Measurements from ENCODE around the gene CYB561D2. TPM values are rescaled to one million over a fixed set of nuclear protein-coding genes. Genes with fewer than 3 reads are reported as not detected.

CYB561D2 gene
- total and polyA plus RNA-seq, 2 of the 13 experiments (the other 11 are each of a cell fraction or from before 2014, with no cell fraction given), result 11.1 to 17.2 TPM

DNA sequence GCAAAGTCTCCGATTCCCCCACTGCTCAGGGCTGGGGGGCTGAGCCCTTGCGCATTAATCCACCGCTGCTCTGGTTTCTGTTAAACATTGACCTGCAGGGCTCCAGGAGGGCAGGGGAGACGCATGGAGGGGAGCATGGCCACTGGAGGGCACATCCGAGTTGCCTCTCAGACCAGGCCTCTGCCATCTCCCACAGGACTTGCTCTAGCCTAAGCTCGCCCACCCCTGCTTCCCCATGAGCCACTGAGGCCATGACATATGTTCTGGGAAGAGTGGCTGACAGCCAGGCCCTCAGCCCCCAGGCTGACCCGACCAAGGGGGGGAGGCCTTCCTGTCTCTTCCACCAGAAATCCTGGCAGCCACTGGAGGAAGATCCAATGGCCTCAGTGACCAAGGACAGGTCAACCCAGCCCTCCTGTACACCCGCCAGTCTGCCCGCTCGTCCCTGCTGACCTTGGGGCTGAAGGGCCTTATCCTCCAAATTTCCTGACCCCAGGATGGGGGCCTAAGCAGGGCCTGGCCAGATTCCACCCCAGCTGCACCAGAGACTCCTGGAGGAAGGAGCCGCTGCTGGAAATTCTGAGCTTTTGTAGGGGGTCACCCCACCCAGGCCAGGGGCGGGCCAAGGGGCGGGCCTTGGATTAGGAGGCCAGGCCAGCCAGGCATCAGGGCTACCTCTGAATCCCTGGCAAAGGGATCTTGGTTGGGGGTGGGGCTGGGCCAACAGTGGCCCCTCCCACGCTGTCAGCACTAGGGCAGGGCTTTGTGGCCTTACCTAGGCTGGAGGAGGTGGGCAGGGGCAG lies 47.4 kb upstream of the CYB561D2 start, which contains the start of gene HYAL1 (continued):
- TF ChIP-seq HMGXB3 (CRISPR knock-in tag; IDR thresholded peaks at IDR 0.05; ENCODE audit: borderline replicate concordance), result no peak
- TF ChIP-seq ASH2L (IDR thresholded peaks at IDR 0.05; ENCODE audit: insufficient read length, low read depth, low read length), result peak; percentile 62
- TF ChIP-seq ZNF589 (CRISPR knock-in tag; conservative IDR thresholded peaks at IDR 0.05), result no peak
- TF ChIP-seq RBAK (CRISPR knock-in tag; IDR thresholded peaks at IDR 0.05), result no peak
- TF ChIP-seq KLF6 (CRISPR knock-in tag; IDR thresholded peaks at IDR 0.05), result peak; percentile 49; the same call in 1 of the 2 replicates
- 0 out of 2 replicates have a peak, but pooled peaks have one; percentile 23 for TF ChIP-seq ZNF225 (CRISPR knock-in tag; IDR thresholded peaks at IDR 0.05)
- peak; percentile 48; the same call in 1 of the 2 replicates for TF ChIP-seq MXD1 (CRISPR knock-in tag; IDR thresholded peaks at IDR 0.05)
- no peak for TF ChIP-seq HNRNPUL1 (IDR thresholded peaks at IDR 0.05; ENCODE audit: low read depth, low read length)
- TF ChIP-seq ZNF781 (CRISPR knock-in tag; IDR thresholded peaks at IDR 0.05; ENCODE audit: borderline replicate concordance, not compliant biosample characterization), result peak; percentile 50
- no peak for TF ChIP-seq FOXA1 (IDR thresholded peaks at IDR 0.05)
- no peak; the same call in 1 of the 2 replicates for TF ChIP-seq FOXA1 (CRISPR knock-in tag; IDR thresholded peaks at IDR 0.05)
- no peak for TF ChIP-seq ZNF484 (CRISPR knock-in tag; IDR thresholded peaks at IDR 0.05; ENCODE audit: borderline replicate concordance, low read depth)
- no peak for TF ChIP-seq FUBP1 (CRISPR knock-in tag; IDR thresholded peaks at IDR 0.05; ENCODE audit: borderline replicate concordance)
- peak; percentile 68; the same call in 1 of the 2 replicates for TF ChIP-seq RFXAP (CRISPR knock-in tag; IDR thresholded peaks at IDR 0.05; ENCODE audit: borderline replicate concordance)
- no peak for TF ChIP-seq ARID2 (CRISPR knock-in tag; IDR thresholded peaks at IDR 0.05; ENCODE audit: borderline replicate concordance)
- TF ChIP-seq GZF1 (CRISPR knock-in tag; IDR thresholded peaks at IDR 0.05), result no peak; the same call in 1 of the 2 replicates
- TF ChIP-seq MIER3 (CRISPR knock-in tag; IDR thresholded peaks at IDR 0.05; ENCODE audit: borderline replicate concordance), result peak; percentile 51; the same call in 1 of the 2 replicates
- TF ChIP-seq ATM (IDR thresholded peaks at IDR 0.05; ENCODE audit: borderline replicate concordance), result no peak
